OCI-LY1 (cell line): ENCODE data around the gene DDR2.

Experiments used
- H2AFZ ChIP-seq: fragments of 200-600 bp; sonication (generic), shearing (Covaris generic); 2 replicates; pipeline ENCODE4 v1.6.0; 2014; ENCODE audit warnings: antibody characterized with exemption, mild to moderate bottlenecking, low read length
- H3F3A ChIP-seq: fragments of 200-600 bp; sonication (generic), shearing (Covaris generic); 2 replicates; pipeline ENCODE4 v1.6.0; 2014; ENCODE audit warnings: mild to moderate bottlenecking, antibody characterized with exemption, low read length, moderate library complexity; ENCODE audit not compliant: insufficient read depth
- H3K27ac ChIP-seq: fragments of 200-600 bp; sonication (generic); 2 replicates; pipeline ENCODE4 v1.5.1; 2014; ENCODE audit warnings: low read length, mixed run types, mild to moderate bottlenecking, low read depth; ENCODE audit not compliant: poor library complexity, severe bottlenecking
- H3K27me3 ChIP-seq: fragments of 200-600 bp; sonication (generic); 2 replicates; pipeline ENCODE4 v1.6.0; 2014; ENCODE audit warnings: antibody characterized with exemption, mild to moderate bottlenecking, low read length, moderate library complexity; ENCODE audit not compliant: insufficient read depth
- H3K36me3 ChIP-seq: fragments of 200-600 bp; sonication (generic); 2 replicates; pipeline ENCODE4 v1.6.1; 2014; ENCODE audit warnings: mild to moderate bottlenecking, antibody characterized with exemption, low read length, moderate library complexity, mixed read lengths; ENCODE audit not compliant: insufficient read depth
- H3K4me1 ChIP-seq: fragments of 200-600 bp; sonication (generic); 2 replicates; pipeline ENCODE4 v1.5.1; 2014; ENCODE audit warnings: mild to moderate bottlenecking, low read length, moderate library complexity; ENCODE audit not compliant: insufficient read depth, severe bottlenecking
- H3K4me2 ChIP-seq: fragments of 200-600 bp; sonication (generic), shearing (Covaris generic); 2 replicates; pipeline ENCODE4 v1.6.1; 2014; ENCODE audit warnings: low read length
- H3K4me3 ChIP-seq: fragments of 200-600 bp; sonication (generic); 2 replicates; pipeline ENCODE4 v1.5.1; 2014; ENCODE audit warnings: low read length, low read depth, mild to moderate bottlenecking, mixed read lengths; ENCODE audit not compliant: poor library complexity, severe bottlenecking
- H3K79me2 ChIP-seq: fragments of 200-600 bp; shearing (Covaris generic); 2 replicates; pipeline ENCODE4 v1.6.1; 2016; ENCODE audit warnings: mixed run types, low read length, mixed read lengths; ENCODE audit not compliant: insufficient read depth
- H3K9ac ChIP-seq: fragments of 200-600 bp; sonication (generic), shearing (Covaris generic); 2 replicates; pipeline ENCODE4 v1.6.1; 2014; ENCODE audit warnings: mild to moderate bottlenecking, low read length, mixed read lengths
- H3K9me2 ChIP-seq: fragments of 200-600 bp; sonication (generic), shearing (Covaris generic); 2 replicates; pipeline ENCODE4 v1.6.1; 2014; ENCODE audit warnings: low read depth, mild to moderate bottlenecking, low read length, mixed read lengths
- H3K9me3 ChIP-seq: fragments of 200-600 bp; shearing (Covaris generic); 2 replicates; pipeline ENCODE4 v1.6.1; 2014; ENCODE audit warnings: low read length, mixed read lengths
- H4K20me1 ChIP-seq: fragments of 200-600 bp; sonication (generic), shearing (Covaris generic); 2 replicates; pipeline ENCODE4 v1.6.0; 2016; ENCODE audit warnings: mild to moderate bottlenecking, low read length; ENCODE audit not compliant: insufficient read depth
- CTCF ChIP-seq: fragments of 200-600 bp; sonication (generic), shearing (Covaris generic); IDR thresholded peaks from 2 replicates; pipeline ENCODE4 v1.5.1; 2017; ENCODE audit warnings: mild to moderate bottlenecking, antibody characterized with exemption, low read length, moderate library complexity, mixed read lengths
- EZH2 ChIP-seq: fragments of 200-600 bp; sonication (generic), shearing (Covaris generic); IDR thresholded peaks from 2 replicates; pipeline ENCODE4 v1.8.0; 2017; ENCODE audit warnings: borderline replicate concordance, mixed run types, mild to moderate bottlenecking, antibody characterized with exemption, low read length, moderate library complexity, mixed read lengths

Gene DDR2

GRCh38 chr1:162677607-162678371 lies 45.5 kb downstream of the DDR2 start:
- no peak overlapping the region for H2AFZ ChIP-seq
- H3K4me1 ChIP-seq, result no peaks in the 10 kb centered on the region
- no peak for TF ChIP-seq EZH2
- TF ChIP-seq CTCF, result no peak
- H3K9me3 ChIP-seq, result no peaks in the 10 kb centered on the region
- no peak overlapping the region for H3K9ac ChIP-seq
- no peaks in the 10 kb centered on the region for H3K27me3 ChIP-seq
- no peaks in the 10 kb centered on the region for H4K20me1 ChIP-seq
- H3K9me2 ChIP-seq, result no peaks in the 10 kb centered on the region
- no peak overlapping the region for H3K4me3 ChIP-seq
- no peaks in the 10 kb centered on the region for H3K79me2 ChIP-seq
- no peaks in the 10 kb centered on the region for H3K36me3 ChIP-seq
- H3K4me2 ChIP-seq, result no peak overlapping the region
- no peak overlapping the region for H3K27ac ChIP-seq
- H3F3A ChIP-seq, result no peaks in the 10 kb centered on the region

GRCh38 chr1:162678439-162678838 lies 46.2 kb downstream of the DDR2 start:
- H3K79me2 ChIP-seq, result no peaks in the 10 kb centered on the region
- no peaks in the 10 kb centered on the region for H4K20me1 ChIP-seq
- H3F3A ChIP-seq, result no peaks in the 10 kb centered on the region
- no peak overlapping the region for H2AFZ ChIP-seq
- H3K4me2 ChIP-seq, result no peak overlapping the region
- no peaks in the 10 kb centered on the region for H3K36me3 ChIP-seq
- H3K9me3 ChIP-seq, result no peaks in the 10 kb centered on the region
- H3K27ac ChIP-seq, result no peak overlapping the region
- H3K4me1 ChIP-seq, result no peaks in the 10 kb centered on the region
- no peak for TF ChIP-seq EZH2
- TF ChIP-seq CTCF, result no peak
- H3K27me3 ChIP-seq, result no peaks in the 10 kb centered on the region
- no peak overlapping the region for H3K9ac ChIP-seq
- H3K4me3 ChIP-seq, result no peak overlapping the region
- no peaks in the 10 kb centered on the region for H3K9me2 ChIP-seq

GRCh38 chr1:162679298-162679697 lies 47.0 kb downstream of the DDR2 start:
- Histone ChIP-seq H3K27ac (no peak overlapping the region), H3K9ac (no peak overlapping the region), H3K4me3 (no peak overlapping the region), H3K4me2 (no peak overlapping the region), H4K20me1 (no peaks in the 10 kb centered on the region), H3K79me2 (no peaks in the 10 kb centered on the region), H2AFZ (no peak overlapping the region), H3K9me2 (no peaks in the 10 kb centered on the region), H3F3A (no peaks in the 10 kb centered on the region), H3K9me3 (no peaks in the 10 kb centered on the region), H3K27me3 (no peaks in the 10 kb centered on the region), H3K4me1 (no peaks in the 10 kb centered on the region), H3K36me3 (no peaks in the 10 kb centered on the region)
- TF ChIP-seq CTCF (no peak), EZH2 (no peak)
